ENCODE measurements around the gene NSUN7.

DNA sequence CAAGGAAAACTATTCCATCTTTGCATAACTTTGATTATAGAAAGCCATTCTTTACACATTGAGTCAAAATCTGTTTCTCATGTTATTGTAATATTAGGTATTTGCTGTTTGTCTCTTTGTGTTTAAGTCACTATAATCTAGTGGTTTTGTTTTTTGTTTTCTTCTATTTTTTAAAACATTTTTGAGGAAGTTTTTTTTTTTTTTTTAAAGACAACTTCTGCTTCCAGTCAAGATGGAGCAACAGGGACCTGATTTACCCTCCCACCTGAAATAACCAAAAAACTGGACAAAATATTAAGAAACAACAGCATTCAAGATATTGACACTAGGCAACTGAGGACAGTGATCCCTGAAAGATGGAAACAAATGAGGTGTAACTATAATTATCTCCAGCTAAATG lies 18.4 kb upstream of the NSUN7 start:
- TF ChIP-seq, protein P1, sequence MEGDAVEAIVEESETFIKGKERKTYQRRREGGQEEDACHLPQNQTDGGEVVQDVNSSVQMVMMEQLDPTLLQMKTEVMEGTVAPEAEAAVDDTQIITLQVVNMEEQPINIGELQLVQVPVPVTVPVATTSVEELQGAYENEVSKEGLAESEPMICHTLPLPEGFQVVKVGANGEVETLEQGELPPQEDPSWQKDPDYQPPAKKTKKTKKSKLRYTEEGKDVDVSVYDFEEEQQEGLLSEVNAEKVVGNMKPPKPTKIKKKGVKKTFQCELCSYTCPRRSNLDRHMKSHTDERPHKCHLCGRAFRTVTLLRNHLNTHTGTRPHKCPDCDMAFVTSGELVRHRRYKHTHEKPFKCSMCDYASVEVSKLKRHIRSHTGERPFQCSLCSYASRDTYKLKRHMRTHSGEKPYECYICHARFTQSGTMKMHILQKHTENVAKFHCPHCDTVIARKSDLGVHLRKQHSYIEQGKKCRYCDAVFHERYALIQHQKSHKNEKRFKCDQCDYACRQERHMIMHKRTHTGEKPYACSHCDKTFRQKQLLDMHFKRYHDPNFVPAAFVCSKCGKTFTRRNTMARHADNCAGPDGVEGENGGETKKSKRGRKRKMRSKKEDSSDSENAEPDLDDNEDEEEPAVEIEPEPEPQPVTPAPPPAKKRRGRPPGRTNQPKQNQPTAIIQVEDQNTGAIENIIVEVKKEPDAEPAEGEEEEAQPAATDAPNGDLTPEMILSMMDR (IDR thresholded peaks at IDR 0.05) = no peak
- TF ChIP-seq POLR2A (IDR thresholded peaks at IDR 0.05) = no peak

Measured in body of pancreas (tissue), 4 donors.